Measurements from ENCODE around the gene HSP90AA1. TPM values are rescaled to one million over a fixed set of nuclear protein-coding genes. Genes with fewer than 3 reads are reported as not detected.

The HSP90AA1 gene
- total RNA-seq, 2 donors from 2014 or later: 197 to 251 TPM

DNA sequence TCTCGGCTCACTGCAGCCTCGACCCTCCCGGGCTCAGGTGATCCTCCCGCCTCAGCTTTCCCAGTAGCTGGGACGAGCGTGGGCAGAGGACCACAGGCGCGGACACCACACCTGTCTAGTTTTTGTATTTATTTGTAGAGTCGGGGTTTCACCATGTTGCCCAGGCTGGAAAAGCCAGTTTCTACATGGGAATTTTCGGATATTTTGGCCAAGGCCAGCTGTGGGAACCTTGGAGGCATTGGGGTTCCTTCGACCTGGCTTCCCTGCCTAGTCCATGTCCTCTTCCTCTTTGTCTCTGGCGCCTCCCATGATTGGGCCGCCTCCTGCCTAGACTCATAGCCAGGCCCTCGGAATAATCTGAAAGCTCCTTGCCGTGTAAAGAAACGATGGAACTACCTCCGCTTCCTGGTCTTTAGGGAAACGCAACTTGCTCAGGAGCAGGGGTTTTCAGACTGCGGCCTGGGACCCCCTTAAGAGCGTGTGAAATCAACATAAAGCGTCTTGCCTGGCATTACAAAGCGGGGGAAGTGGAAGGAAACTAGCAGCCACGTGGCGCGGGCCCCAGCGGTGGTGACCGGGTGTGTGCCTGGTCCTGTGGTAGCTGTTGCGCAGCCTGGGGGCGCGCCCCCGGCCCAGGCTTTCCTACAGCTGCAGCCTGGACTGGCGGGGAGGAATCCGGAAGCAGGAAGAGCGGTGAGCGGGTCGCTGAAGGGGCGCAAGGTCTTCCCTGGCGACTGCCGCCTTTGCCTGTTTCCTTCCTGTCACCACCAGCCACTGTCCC lies 1.4 kb upstream of the HSP90AA1 start:
- peaks cover 7 to 13% of the 10 kb centered on the region in 2 donors for H3K36me3 ChIP-seq (replicated peaks in 1 of 2; ENCODE audit: insufficient read depth in 1 of 2, low read depth in 2 of 2)
- H3K9me3 ChIP-seq: no peaks in the 10 kb centered on the region
- no peak for ATAC-seq
- H3K27ac ChIP-seq: peak overlapping the region in 3 of 4 donors; percentile 99 to 100 (median 100)
- TF ChIP-seq POLR2A (IDR thresholded peaks at IDR 0.05): no peak
- peaks cover 34% of the 10 kb centered on the region for H3K4me1 ChIP-seq
- intact Hi-C loops (cut with DNase I): no loop called here
- 35 to 49% methylated on average over 33 to 39 of the region's 39 CpGs for WGBS, 2 donors
- DNase-seq: peak; percentile 37 to 54 (median 45)
- H3K4me3 ChIP-seq: no peak overlapping the region
- H3K27me3 ChIP-seq: no peaks in the 10 kb centered on the region

DNA sequence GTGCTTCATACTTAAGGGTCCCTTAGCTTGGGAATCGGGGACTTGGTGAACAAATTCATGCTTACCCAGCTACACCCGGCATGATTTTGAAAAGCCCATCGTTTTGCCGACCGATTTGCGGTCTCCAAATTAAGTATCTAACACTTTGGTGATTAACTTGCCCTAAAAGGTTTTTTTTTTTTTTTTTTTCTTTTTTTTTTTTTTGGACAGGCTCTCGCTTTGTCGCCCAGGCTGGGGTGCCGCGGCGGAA lies 843 bp upstream of the HSP90AA1 start:
- peak in 1 of 4 donors; percentile 47 for DNase-seq
- peak overlapping the region; percentile 49 to 63 for H3K4me3 ChIP-seq
- H3K36me3 ChIP-seq (replicated peaks in 1 of 2; ENCODE audit: insufficient read depth in 1 of 2, low read depth in 2 of 2): peaks cover 12 to 13% of the 10 kb centered on the region in 2 donors
- no peaks in the 10 kb centered on the region for H3K9me3 ChIP-seq
- ATAC-seq: no peak
- peaks cover 40% of the 10 kb centered on the region for H3K4me1 ChIP-seq
- H3K27ac ChIP-seq: peak overlapping the region; percentile 96 to 100 (median 100)
- 0 to 1% methylated on average over 11 of the region's 11 CpGs for WGBS, 2 donors
- TF ChIP-seq, protein P1, sequence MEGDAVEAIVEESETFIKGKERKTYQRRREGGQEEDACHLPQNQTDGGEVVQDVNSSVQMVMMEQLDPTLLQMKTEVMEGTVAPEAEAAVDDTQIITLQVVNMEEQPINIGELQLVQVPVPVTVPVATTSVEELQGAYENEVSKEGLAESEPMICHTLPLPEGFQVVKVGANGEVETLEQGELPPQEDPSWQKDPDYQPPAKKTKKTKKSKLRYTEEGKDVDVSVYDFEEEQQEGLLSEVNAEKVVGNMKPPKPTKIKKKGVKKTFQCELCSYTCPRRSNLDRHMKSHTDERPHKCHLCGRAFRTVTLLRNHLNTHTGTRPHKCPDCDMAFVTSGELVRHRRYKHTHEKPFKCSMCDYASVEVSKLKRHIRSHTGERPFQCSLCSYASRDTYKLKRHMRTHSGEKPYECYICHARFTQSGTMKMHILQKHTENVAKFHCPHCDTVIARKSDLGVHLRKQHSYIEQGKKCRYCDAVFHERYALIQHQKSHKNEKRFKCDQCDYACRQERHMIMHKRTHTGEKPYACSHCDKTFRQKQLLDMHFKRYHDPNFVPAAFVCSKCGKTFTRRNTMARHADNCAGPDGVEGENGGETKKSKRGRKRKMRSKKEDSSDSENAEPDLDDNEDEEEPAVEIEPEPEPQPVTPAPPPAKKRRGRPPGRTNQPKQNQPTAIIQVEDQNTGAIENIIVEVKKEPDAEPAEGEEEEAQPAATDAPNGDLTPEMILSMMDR (IDR thresholded peaks at IDR 0.05): peak in 1 of 7 experiments; percentile 5
- no peak for TF ChIP-seq POLR2A (IDR thresholded peaks at IDR 0.05)
- intact Hi-C loops (cut with DNase I): no loop called here
- no peaks in the 10 kb centered on the region for H3K27me3 ChIP-seq

DNA sequence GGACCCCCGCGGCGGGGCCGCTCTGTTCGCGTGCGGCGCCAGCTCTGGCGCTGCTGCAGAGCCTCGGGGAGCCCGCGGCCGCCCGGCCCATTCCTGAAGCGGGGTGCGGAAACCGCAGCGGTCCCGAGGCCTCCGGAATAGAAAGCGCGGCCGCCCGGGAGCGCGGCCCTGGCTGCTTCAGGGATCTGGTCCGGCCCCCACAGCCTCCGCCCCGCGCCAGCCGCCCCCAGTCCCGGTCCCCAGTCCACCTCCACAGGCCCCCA lies 204 bp downstream of the HSP90AA1 start:
- ATAC-seq (no peak), DNase-seq (no peak)
- Histone ChIP-seq H3K4me3 (peak overlapping the region; percentile 58 to 61), H3K36me3 (replicated peaks in 1 of 2; ENCODE audit: insufficient read depth in 1 of 2, low read depth in 2 of 2) (peaks cover 13 to 19% of the 10 kb centered on the region in 2 donors), H3K4me1 (peaks cover 50% of the 10 kb centered on the region), H3K9me3 (no peaks in the 10 kb centered on the region), H3K27me3 (no peaks in the 10 kb centered on the region), H3K27ac (peak overlapping the region; percentile 96 to 100 (median 100))
- TF ChIP-seq, protein P1 (IDR thresholded peaks at IDR 0.05): no peak
- no peak for TF ChIP-seq POLR2A (IDR thresholded peaks at IDR 0.05)
- WGBS, 2 donors: 1% methylated on average over 31 of the region's 32 CpGs; no CpG with 5 or more reads in 1 of the 2 donors
- intact Hi-C loops (cut with DNase I): no loop called here

DNA sequence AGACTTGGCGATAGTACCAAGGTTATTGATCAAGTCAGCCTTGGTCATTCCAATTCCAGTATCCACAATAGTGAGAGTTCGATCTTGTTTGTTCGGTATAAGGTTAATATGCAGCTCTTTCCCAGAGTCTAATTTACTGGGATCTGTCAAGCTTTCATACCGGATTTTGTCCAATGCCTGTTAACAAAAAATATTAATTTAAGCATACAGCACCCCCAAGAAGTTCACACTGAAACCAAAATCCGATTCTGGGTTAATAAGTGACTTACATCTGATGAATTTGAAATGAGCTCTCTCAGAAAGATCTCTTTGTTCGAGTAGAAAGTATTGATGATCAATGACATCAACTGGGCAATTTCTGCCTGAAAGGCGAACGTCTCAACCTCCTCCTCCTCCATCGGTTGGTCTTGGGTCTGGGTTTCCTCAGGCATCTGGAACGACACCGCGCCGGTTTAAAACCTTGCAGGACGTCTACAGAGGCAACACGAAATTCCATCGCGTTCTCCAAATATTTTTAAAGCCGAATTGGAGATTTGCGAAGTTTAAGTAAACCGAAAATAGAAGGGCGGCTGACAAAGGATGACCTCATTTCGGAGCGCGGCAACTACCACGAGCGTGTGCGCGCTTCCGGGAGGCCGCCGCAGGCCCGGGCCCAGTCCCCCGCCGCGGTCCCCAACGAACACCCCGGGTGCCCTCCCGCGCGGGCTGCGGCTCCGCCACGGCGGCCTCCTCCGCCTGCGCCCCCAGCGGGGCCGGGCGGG lies 716 bp downstream of the HSP90AA1 start:
- H3K36me3 ChIP-seq (replicated peaks in 1 of 2; ENCODE audit: insufficient read depth in 1 of 2, low read depth in 2 of 2): peaks cover 13 to 23% of the 10 kb centered on the region in 2 donors
- intact Hi-C loops (cut with DNase I): no loop called here
- peak overlapping the region; percentile 58 to 61 for H3K4me3 ChIP-seq
- H3K27ac ChIP-seq: peak overlapping the region; percentile 96 to 100 (median 100)
- DNase-seq (peak; percentile 65 to 73 (median 68)), ATAC-seq (peak; percentile 60)
- no peak for TF ChIP-seq POLR2A (IDR thresholded peaks at IDR 0.05)
- TF ChIP-seq, protein P1 (IDR thresholded peaks at IDR 0.05): no peak
- no peaks in the 10 kb centered on the region for H3K27me3 ChIP-seq
- peaks cover 55% of the 10 kb centered on the region for H3K4me1 ChIP-seq
- 1 to 3% methylated on average over 22 to 49 of the region's 49 CpGs for WGBS, 2 donors
- H3K9me3 ChIP-seq: no peaks in the 10 kb centered on the region

DNA sequence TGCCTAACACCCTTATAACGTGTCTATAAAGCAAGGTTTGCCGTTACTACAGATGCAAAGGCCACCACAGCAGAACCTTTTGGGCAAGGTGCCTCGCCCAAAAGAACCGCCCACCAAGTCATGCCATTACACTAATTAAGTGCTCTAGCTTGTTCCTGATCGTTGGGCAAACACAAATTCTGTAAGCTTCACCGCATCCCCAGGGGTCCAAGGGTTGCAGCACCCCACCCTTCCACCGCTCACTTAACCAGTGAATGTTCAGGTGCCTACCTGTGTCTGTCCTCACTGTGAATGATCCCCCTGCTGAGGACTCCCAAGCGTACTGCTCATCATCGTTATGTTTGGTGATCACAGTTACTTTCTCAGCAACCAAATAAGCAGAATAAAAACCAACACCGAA lies 1.4 kb downstream of the HSP90AA1 start:
- DNase-seq (no peak), ATAC-seq (no peak)
- peak overlapping the region; percentile 58 to 61 for H3K4me3 ChIP-seq
- peaks cover 13 to 28% of the 10 kb centered on the region in 2 donors for H3K36me3 ChIP-seq (replicated peaks in 1 of 2; ENCODE audit: insufficient read depth in 1 of 2, low read depth in 2 of 2)
- H3K4me1 ChIP-seq: peaks cover 57% of the 10 kb centered on the region
- no peaks in the 10 kb centered on the region for H3K9me3 ChIP-seq
- WGBS, 2 donors: 18 to 22% methylated on average over 9 to 10 of the region's 10 CpGs
- no peaks in the 10 kb centered on the region for H3K27me3 ChIP-seq
- intact Hi-C loops (cut with DNase I): no loop called here
- TF ChIP-seq POLR2A (IDR thresholded peaks at IDR 0.05): peak in 1 of 3 donors; percentile 9
- TF ChIP-seq, protein P1 (IDR thresholded peaks at IDR 0.05): no peak
- H3K27ac ChIP-seq: peak overlapping the region; percentile 96 to 100 (median 100)

All from body of pancreas (tissue), 4 donors.